Measurements from ENCODE around the gene PRMT5. TPM values are rescaled to one million over a fixed set of nuclear protein-coding genes. Genes with fewer than 3 reads are reported as not detected.

PRMT5 gene
- total and polyA plus RNA-seq, 2 donors (not counting 3 experiments of a cell fraction or from before 2014, with no cell fraction given) = 73.1 to 197 TPM

GRCh38 chr14:22883173-22883976 lies 45.8 kb downstream of the PRMT5 start, which contains the start of gene REM2:
Gene REM2, plus strand, starts transcription at chr14:22883222. Its CDS starts 66 bp downstream, at chr14:22883288.
- no peak for FAIRE-seq
- H3K9ac ChIP-seq (replicated peaks; ENCODE audit: extremely low read depth, insufficient read depth, low read length) = no peak within 1 kb of the TSS
- no TSS peak for BruUV-seq (replicated peaks)

More at GRCh38 chr14:22883173-22883976, 45.8 kb downstream of the PRMT5 start, which contains the start of gene REM2:
- TF ChIP-seq EZH2 (IDR thresholded peaks at IDR 0.05; ENCODE audit: borderline replicate concordance, low read depth, low read length, severe bottlenecking) (no peak), JUN (IDR thresholded peaks at IDR 0.05; ENCODE audit: borderline replicate concordance, insufficient read depth, insufficient read length, low read depth) (no peak), CTCF (IDR thresholded peaks at IDR 0.05; ENCODE audit: extremely low read depth in 1 of 2, insufficient read depth in 1 of 2, low read depth in 1 of 2, low read length in 2 of 2) (no peak), POLR2AphosphoS5 (IDR thresholded peaks at IDR 0.05; ENCODE audit: insufficient read depth, low read depth, low read length) (no peak), MYC (IDR thresholded peaks at IDR 0.05; ENCODE audit: low read depth, low read length) (no peak), GATA2 (IDR thresholded peaks at IDR 0.05; ENCODE audit: insufficient read depth, insufficient read length, low read depth, low read length) (no peak), POLR2A (IDR thresholded peaks at IDR 0.05; ENCODE audit: low read depth, low read length) (no peak), FOS (IDR thresholded peaks at IDR 0.05; ENCODE audit: borderline replicate concordance, insufficient read depth, low read length) (no peak)
- TF ChIP-seq, protein P1, sequence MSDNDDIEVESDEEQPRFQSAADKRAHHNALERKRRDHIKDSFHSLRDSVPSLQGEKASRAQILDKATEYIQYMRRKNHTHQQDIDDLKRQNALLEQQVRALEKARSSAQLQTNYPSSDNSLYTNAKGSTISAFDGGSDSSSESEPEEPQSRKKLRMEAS (IDR thresholded peaks at IDR 0.05; ENCODE audit: insufficient read depth, insufficient read length) = no peak
- DNase-seq (ENCODE audit: low read depth, low spot score) = no peak
- H3K27me3 ChIP-seq (ENCODE audit: control insufficient read depth in 2 of 2, insufficient read depth in 2 of 2, low read length in 2 of 2) = no peaks in the 10 kb centered on the region
- no peak within 1 kb of the TSS for H3K4me3 ChIP-seq (replicated peaks in 1 of 3; ENCODE audit: insufficient read depth in 1 of 3, low read depth in 1 of 3, low read length in 3 of 3)
- intact Hi-C loops (cut with micrococcal nuclease) (no loop called here), dilution Hi-C loops (cut with MboI; ENCODE audit: extremely low pct_ligation_motif_present, low sequenced_read_pairs) (no loop called here)
- no peaks in the 10 kb centered on the region for H4K20me1 ChIP-seq (replicated peaks; ENCODE audit: control insufficient read depth, extremely low read depth, insufficient read depth, low read length)
- CTCF ChIA-PET = interaction anchor here (0.9 to 11.4 kb wide), 5 partner anchors 10 to 324 kb away, joined by 3 to 80 read pairs (median 14); partner anchors contain the start of gene LRP10
- H3K27ac ChIP-seq (ENCODE audit: insufficient read depth, low read depth, low read length) = no peak within 1 kb of the TSS
- H3K36me3 ChIP-seq (ENCODE audit: control insufficient read depth in 2 of 2, extremely low read depth in 1 of 2, insufficient read depth in 2 of 2, low read length in 2 of 2) = peaks cover 0 to 4% of the 10 kb centered on the region in 2 experiments
- no peak within 1 kb of the TSS for H2AFZ ChIP-seq (ENCODE audit: low read depth, low read length)
- POLR2A ChIA-PET = interaction anchor here (1.4 kb wide), 1 partner anchor 61 kb away, joined by 3 read pairs; no protein-coding TSS in a partner anchor
- no peaks in the 10 kb centered on the region for H3K9me1 ChIP-seq (replicated peaks; ENCODE audit: control insufficient read depth, extremely low read depth, insufficient read depth, low read length)
- no peaks in the 10 kb centered on the region for H3K79me2 ChIP-seq (ENCODE audit: control insufficient read depth, insufficient read depth, low read length)
- H3K4me1 ChIP-seq (ENCODE audit: control insufficient read depth, extremely low read depth, insufficient read depth, low read length) = no peaks in the 10 kb centered on the region
- no peak within 1 kb of the TSS for H3K4me2 ChIP-seq (ENCODE audit: insufficient read depth, low read length)
- H3K9me3 ChIP-seq (replicated peaks; ENCODE audit: control insufficient read depth, insufficient read depth, low read length) = no peaks in the 10 kb centered on the region

All from endothelial cell of umbilical vein (primary cell).